HG03175 (cell line): ENCODE results near the gene ZNF660.

Source experiments
- ATAC-seq: cut with Tn5 transposase; IDR thresholded peaks from one replicate; pipeline ENCODE4 v1.9.1; 2021; ENCODE audit warnings: mild to moderate bottlenecking, moderate library complexity; ENCODE audit not compliant: unreplicated experiment

The ZNF660 gene

DNA sequence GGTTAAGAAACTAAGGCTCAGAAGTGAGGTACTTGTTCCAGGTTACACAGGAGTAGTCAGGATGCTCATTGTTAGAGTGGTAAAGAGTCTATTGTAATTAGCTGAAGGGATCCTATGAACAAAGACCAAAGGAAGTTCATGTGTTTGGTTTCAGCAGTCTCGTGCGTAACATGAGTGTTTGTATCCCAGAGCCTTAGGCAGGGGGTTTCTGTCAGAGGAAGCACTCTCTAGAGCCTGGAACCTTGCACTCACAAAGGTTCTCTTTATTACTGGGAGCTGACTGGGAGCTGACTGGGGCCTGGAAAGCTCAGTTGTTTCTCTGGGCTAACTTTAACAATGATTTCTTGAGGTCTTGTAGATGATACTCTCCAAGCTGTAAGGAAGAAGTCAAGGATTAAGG lies 44.0 kb downstream of the ZNF660 start:
- ATAC-seq: no peak

DNA sequence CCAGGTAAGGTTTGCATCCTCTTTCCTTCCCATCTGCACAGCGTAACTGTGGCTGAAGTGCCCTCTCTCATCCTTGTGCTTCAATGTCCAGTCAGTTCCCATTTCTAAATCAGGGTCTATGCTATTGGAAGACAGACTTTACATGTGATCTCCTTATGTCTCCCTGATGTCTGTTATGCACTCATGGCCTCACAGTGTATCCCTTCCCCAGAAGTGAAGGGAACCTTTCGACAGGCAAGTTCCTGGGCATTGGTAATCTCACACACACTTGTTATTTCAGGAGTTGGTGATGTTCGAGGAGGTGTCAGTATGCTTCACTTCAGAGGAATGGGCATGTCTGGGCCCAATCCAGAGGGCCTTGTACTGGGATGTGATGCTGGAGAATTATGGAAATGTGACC lies 47.4 kb downstream of the ZNF660 start:
- ATAC-seq: no peak

DNA sequence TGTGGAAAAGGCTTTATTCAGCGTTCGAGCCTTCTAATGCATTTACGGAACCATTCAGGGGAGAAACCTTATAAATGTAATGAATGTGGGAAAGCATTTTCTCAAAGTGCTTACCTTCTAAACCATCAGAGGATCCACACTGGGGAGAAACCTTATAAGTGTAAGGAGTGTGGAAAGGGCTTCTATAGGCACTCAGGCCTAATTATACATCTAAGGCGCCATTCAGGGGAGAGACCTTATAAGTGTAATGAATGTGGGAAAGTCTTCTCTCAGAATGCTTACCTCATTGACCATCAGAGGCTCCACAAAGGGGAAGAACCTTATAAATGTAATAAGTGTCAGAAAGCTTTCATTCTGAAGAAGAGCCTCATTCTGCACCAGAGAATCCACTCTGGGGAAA lies 57.6 kb downstream of the ZNF660 start:
- no peak for ATAC-seq

- ATAC-seq: no peak
These were observed 58.3 kb downstream of the ZNF660 start for GRCh38 chr3:44643024-44643423.

DNA sequence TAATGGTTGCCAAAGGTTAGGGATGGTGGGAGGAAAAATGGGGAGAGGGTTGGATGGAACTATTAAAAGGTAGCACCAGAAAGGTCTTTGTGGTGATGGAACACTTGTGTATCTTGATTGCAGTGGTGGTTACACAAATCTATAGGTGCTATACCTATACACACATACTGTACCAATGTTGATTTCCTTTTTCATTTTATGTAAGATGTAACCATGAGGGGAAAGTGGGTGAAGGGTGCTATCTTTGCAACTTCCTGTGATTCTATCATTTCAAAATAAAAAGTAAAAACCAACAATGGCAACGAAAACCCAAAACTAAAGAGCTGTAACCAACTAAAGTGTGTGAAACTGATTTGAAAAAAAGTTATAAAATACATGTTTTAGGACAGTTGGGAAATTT lies 63.0 kb downstream of the ZNF660 start:
- no peak for ATAC-seq

- peak; percentile 95 for ATAC-seq
These were observed 63.9 kb downstream of the ZNF660 start, which contains the start of gene ZNF35 for GRCh38 chr3:44648564-44649229. ZNF35 (plus strand) TSS chr3:44648732; CDS start chr3:44651068, 2,336 bp downstream.
